BLaER1 treated with 17β-estradiol and CSF1 and Interleukin-3, amounts not matched to agents 10 nM and 100 nM (cell line): ENCODE data around the gene MYL7.

Experiments
- H3K27ac ChIP-seq, 11 experiments: shearing (Covaris generic); formaldehyde crosslinking; 2 replicates each; pipeline ENCODE4 v1.8.1; 2022
- H3K27me3 ChIP-seq, 11 experiments: shearing (Covaris generic); formaldehyde crosslinking; 2 replicates each; pipeline ENCODE4 v1.8.1; 2022
- H3K36me3 ChIP-seq, 11 experiments: shearing (Covaris generic); formaldehyde crosslinking; 2 replicates each; pipeline ENCODE4 v1.8.1; 2022
- H3K4me1 ChIP-seq, 10 experiments: shearing (Covaris generic); formaldehyde crosslinking; 2 replicates each; pipeline ENCODE4 v1.8.1; 2022
- H3K4me2 ChIP-seq, 11 experiments: shearing (Covaris generic); formaldehyde crosslinking; 2 replicates each; pipeline ENCODE4 v1.8.1; 2022
- H3K4me3 ChIP-seq, 10 experiments: shearing (Covaris generic); formaldehyde crosslinking; 2 replicates each; pipeline ENCODE4 v1.8.1; 2022
- H3K9ac ChIP-seq, 11 experiments: shearing (Covaris generic); formaldehyde crosslinking; 2 replicates each; pipeline ENCODE4 v1.8.1; 2022
- H3K9me3 ChIP-seq, 11 experiments: shearing (Covaris generic); formaldehyde crosslinking; replicated peaks in 1 of 11; 2 replicates each; pipeline ENCODE4 v1.8.1; 2022
- H4K20me1 ChIP-seq, 11 experiments: shearing (Covaris generic); formaldehyde crosslinking; 2 replicates each; pipeline ENCODE4 v1.8.1; 2022
- Cebpa-rat ChIP-seq, 11 experiments: shearing (Covaris generic); IDR thresholded peaks; 2 replicates each; pipeline ENCODE4 v1.8.1; 2022

The MYL7 gene

GRCh38 chr7:44112997-44113763, 28.0 kb downstream of the MYL7 start:
- no peak for TF ChIP-seq Cebpa-rat (IDR thresholded peaks at IDR 0.05)
- Histone ChIP-seq H3K36me3 (peaks cover 76 to 99% (median 97%) of the 10 kb centered on the region in 11 experiments), H3K4me1 (peaks cover 0 to 12% (median 0%) of the 10 kb centered on the region in 10 experiments; a peak in 5 of 20 replicates)

GRCh38 chr7:44112231-44112996, 28.7 kb downstream of the MYL7 start:
- Histone ChIP-seq H3K4me2 (no peak overlapping the region), H3K9me3 (no peaks in the 10 kb centered on the region), H3K4me3 (no peak overlapping the region), H3K36me3 (peaks cover 72 to 99% (median 97%) of the 10 kb centered on the region in 11 experiments), H4K20me1 (peaks cover 0 to 99% (median 94%) of the 10 kb centered on the region in 11 experiments; a peak in 18 of 22 replicates), H3K27me3 (no peaks in the 10 kb centered on the region), H3K4me1 (peaks cover 0 to 20% (median 4%) of the 10 kb centered on the region in 10 experiments; a peak in 15 of 20 replicates), H3K9ac (no peak overlapping the region; a peak in 1 of 22 replicates), H3K27ac (0 out of 22 replicates have a peak overlapping the region, but pooled peaks of 2 of the 11 experiments have one; percentile 3 to 23)
- no peak for TF ChIP-seq Cebpa-rat (IDR thresholded peaks at IDR 0.05)

More at GRCh38 chr7:44112997-44113763, 28.0 kb downstream of the MYL7 start:
- Histone ChIP-seq H3K4me3 (no peak overlapping the region), H3K9me3 (no peaks in the 10 kb centered on the region), H3K4me2 (no peak overlapping the region), H3K27ac (no peak overlapping the region), H3K27me3 (no peaks in the 10 kb centered on the region), H3K9ac (no peak overlapping the region), H4K20me1 (peaks cover 0 to 99% (median 94%) of the 10 kb centered on the region in 11 experiments; a peak in 18 of 22 replicates)

- H3K27ac ChIP-seq: 0 out of 22 replicates have a peak overlapping the region, but pooled peaks of 2 of the 11 experiments have one; percentile 3 to 23
- H4K20me1 ChIP-seq: peaks cover 0 to 99% (median 94%) of the 10 kb centered on the region in 11 experiments; a peak in 17 of 22 replicates
- no peak for TF ChIP-seq Cebpa-rat (IDR thresholded peaks at IDR 0.05)
- H3K4me2 ChIP-seq: no peak overlapping the region
- H3K27me3 ChIP-seq: no peaks in the 10 kb centered on the region
- H3K9me3 ChIP-seq: no peaks in the 10 kb centered on the region
- H3K4me1 ChIP-seq: peaks cover 0 to 27% (median 11%) of the 10 kb centered on the region in 10 experiments; a peak in 18 of 20 replicates
- H3K36me3 ChIP-seq: peaks cover 66 to 99% (median 97%) of the 10 kb centered on the region in 11 experiments
- no peak overlapping the region; a peak in 1 of 22 replicates for H3K9ac ChIP-seq
- no peak overlapping the region for H3K4me3 ChIP-seq
Measured at GRCh38 chr7:44111761-44112160, 29.4 kb downstream of the MYL7 start.

- H4K20me1 ChIP-seq: peaks cover 0 to 99% (median 94%) of the 10 kb centered on the region in 11 experiments; a peak in 18 of 22 replicates
- H3K27ac ChIP-seq: no peak overlapping the region
- H3K36me3 ChIP-seq: peaks cover 58 to 99% (median 97%) of the 10 kb centered on the region in 11 experiments
- no peak for TF ChIP-seq Cebpa-rat (IDR thresholded peaks at IDR 0.05)
- peaks cover 6 to 34% (median 19%) of the 10 kb centered on the region in 10 experiments for H3K4me1 ChIP-seq
- no peak overlapping the region; a peak in 1 of 22 replicates for H3K9ac ChIP-seq
- H3K27me3 ChIP-seq: no peaks in the 10 kb centered on the region
- no peak overlapping the region for H3K4me3 ChIP-seq
- H3K9me3 ChIP-seq: no peaks in the 10 kb centered on the region
- no peak overlapping the region for H3K4me2 ChIP-seq
Measured at GRCh38 chr7:44110719-44111635, 30.2 kb downstream of the MYL7 start.

- TF ChIP-seq Cebpa-rat (IDR thresholded peaks at IDR 0.05): no peak
- H3K4me1 ChIP-seq: peaks cover 16 to 44% (median 29%) of the 10 kb centered on the region in 10 experiments
- peaks cover 49 to 91% (median 87%) of the 10 kb centered on the region in 11 experiments for H3K36me3 ChIP-seq
- H3K27ac ChIP-seq: no peak overlapping the region
- H3K4me2 ChIP-seq: no peak overlapping the region
- H3K27me3 ChIP-seq: no peaks in the 10 kb centered on the region
- peaks cover 0 to 99% (median 94%) of the 10 kb centered on the region in 11 experiments; a peak in 18 of 22 replicates for H4K20me1 ChIP-seq
- no peaks in the 10 kb centered on the region for H3K9me3 ChIP-seq
- H3K9ac ChIP-seq: no peak overlapping the region
- no peak overlapping the region for H3K4me3 ChIP-seq
Measured at GRCh38 chr7:44109991-44110390, 31.1 kb downstream of the MYL7 start.

- Histone ChIP-seq H3K4me1 (peaks cover 18 to 46% (median 32%) of the 10 kb centered on the region in 10 experiments), H3K9me3 (no peaks in the 10 kb centered on the region), H4K20me1 (peaks cover 0 to 94% (median 87%) of the 10 kb centered on the region in 11 experiments; a peak in 18 of 22 replicates), H3K4me3 (no peak overlapping the region), H3K9ac (peak overlapping the region in 6 of 11 experiments; percentile 22 to 89 (median 86); a peak in 8 of 22 replicates), H3K27me3 (no peaks in the 10 kb centered on the region), H3K27ac (peak overlapping the region in 2 of 11 experiments; percentile 28; a peak in 2 of 22 replicates), H3K36me3 (peaks cover 39 to 82% (median 78%) of the 10 kb centered on the region in 11 experiments), H3K4me2 (peak overlapping the region in 2 of 11 experiments; percentile 90 to 92; a peak in 2 of 22 replicates)
- no peak for TF ChIP-seq Cebpa-rat (IDR thresholded peaks at IDR 0.05)
Measured at GRCh38 chr7:44108768-44109750, 32.1 kb downstream of the MYL7 start.
